ENCODE results near the gene PIGU. TPM values are rescaled to one million over a fixed set of nuclear protein-coding genes. Genes with fewer than 3 reads are reported as not detected.

PIGU gene
- polyA plus RNA-seq, 1 of the 3 experiments (the other 2 are of a cell fraction) = 40.3 TPM

- TF ChIP-seq RXRA (IDR thresholded peaks at IDR 0.05; ENCODE audit: borderline replicate concordance, low read depth) = no peak
- no peak for TF ChIP-seq CHD2 (IDR thresholded peaks at IDR 0.05; ENCODE audit: low read length, partially characterized antibody)
- TF ChIP-seq MXI1 (IDR thresholded peaks at IDR 0.05; ENCODE audit: low read depth, low read length) = no peak
- no peak for TF ChIP-seq FOSL2 (IDR thresholded peaks at IDR 0.05; ENCODE audit: borderline replicate concordance, low read depth)
Measured at GRCh38 chr20:34582221-34582620, 94.7 kb downstream of the PIGU start (continued).

GRCh38 chr20:34581341-34582184, 95.3 kb downstream of the PIGU start:
- peaks cover 0 to 2% of the 10 kb centered on the region in 2 experiments for H3K36me3 ChIP-seq (replicated peaks in 1 of 2; ENCODE audit: control insufficient read depth in 1 of 2, insufficient read depth in 2 of 2, low read length in 1 of 2)
- no peaks in the 10 kb centered on the region for H3K27me3 ChIP-seq (ENCODE audit: insufficient read depth)
- no peak for DNase-seq
- no peaks in the 10 kb centered on the region for H3K9me3 ChIP-seq
- no peaks in the 10 kb centered on the region for H3K9me2 ChIP-seq
- H3K4me2 ChIP-seq = no peak overlapping the region
- H4K20me1 ChIP-seq (ENCODE audit: insufficient read depth) = no peaks in the 10 kb centered on the region
- H3F3A ChIP-seq (replicated peaks; ENCODE audit: insufficient read depth) = no peaks in the 10 kb centered on the region
- ChIA-PET POLR2A (no interaction called here), CTCF (interaction anchor here (1.2 to 1.6 kb wide), 3 partner anchors 11 to 269 kb away, joined by 3 to 6 read pairs (median 4); no protein-coding TSS in a partner anchor)
- peak overlapping the region in 1 of 2 experiments; percentile 32; a peak in 2 of 4 replicates for H3K27ac ChIP-seq (ENCODE audit: low read depth in 2 of 2, low read length in 1 of 2)
- H3K79me2 ChIP-seq (ENCODE audit: insufficient read depth) = no peaks in the 10 kb centered on the region
- no peak overlapping the region for H3K4me3 ChIP-seq (ENCODE audit: low read depth in 2 of 2, low read length in 1 of 2)
- H3K4me1 ChIP-seq (ENCODE audit: control insufficient read depth in 1 of 2, insufficient read depth in 2 of 2, low read depth in 1 of 2, low read length in 1 of 2) = peaks cover 0 to 15% of the 10 kb centered on the region in 2 experiments; a peak in 3 of 4 replicates
- no peak for TF ChIP-seq CTCF (IDR thresholded peaks at IDR 0.05)
- H2AFZ ChIP-seq (ENCODE audit: low read depth) = 0 out of 2 replicates have a peak overlapping the region, but pooled peaks have one; percentile 63
- WGBS (ENCODE audit: low lambda C conversion rate) = 89% methylated on average over 11 of the region's 11 CpGs
- 0 out of 2 replicates have a peak overlapping the region, but pooled peaks have one; percentile 1 for H3K9ac ChIP-seq

GRCh38 chr20:34579979-34580940, 96.6 kb downstream of the PIGU start:
- no peak for TF ChIP-seq IRF3 (IDR thresholded peaks at IDR 0.05; ENCODE audit: low read depth, low read length)
- TF ChIP-seq FOSL2 (IDR thresholded peaks at IDR 0.05; ENCODE audit: borderline replicate concordance, low read depth) = no peak
- no peak for TF ChIP-seq EP300 (IDR thresholded peaks at IDR 0.05; ENCODE audit: borderline replicate concordance in 1 of 2, low read depth in 1 of 2, low read length in 1 of 2)
- Histone ChIP-seq H2AFZ (ENCODE audit: low read depth) (no peak overlapping the region), H4K20me1 (ENCODE audit: insufficient read depth) (no peaks in the 10 kb centered on the region), H3K27me3 (ENCODE audit: insufficient read depth) (no peaks in the 10 kb centered on the region), H3K4me1 (ENCODE audit: control insufficient read depth in 1 of 2, insufficient read depth in 2 of 2, low read depth in 1 of 2, low read length in 1 of 2) (peaks cover 0 to 15% of the 10 kb centered on the region in 2 experiments; a peak in 3 of 4 replicates), H3F3A (replicated peaks; ENCODE audit: insufficient read depth) (no peaks in the 10 kb centered on the region), H3K9me3 (no peaks in the 10 kb centered on the region), H3K27ac (ENCODE audit: low read depth in 2 of 2, low read length in 1 of 2) (no peak overlapping the region), H3K9ac (no peak overlapping the region), H3K36me3 (replicated peaks in 1 of 2; ENCODE audit: control insufficient read depth in 1 of 2, insufficient read depth in 2 of 2, low read length in 1 of 2) (peaks cover 0 to 2% of the 10 kb centered on the region in 2 experiments), H3K4me3 (ENCODE audit: low read depth in 2 of 2, low read length in 1 of 2) (no peak overlapping the region), H3K9me2 (no peaks in the 10 kb centered on the region), H3K4me2 (no peak overlapping the region), H3K79me2 (ENCODE audit: insufficient read depth) (no peaks in the 10 kb centered on the region)
- ChIA-PET POLR2A (no interaction called here), CTCF (interaction anchor here (0.9 to 1.6 kb wide), 5 partner anchors 9 to 268 kb away, joined by 3 to 6 read pairs (median 4); no protein-coding TSS in a partner anchor)
- DNase-seq = no peak
- 89% methylated on average over 6 of the region's 7 CpGs for WGBS (ENCODE audit: low lambda C conversion rate)
